SK-N-SH (cell line): ENCODE data around the gene ARGLU1.

Source experiments
- CTCF ChIP-seq: fragments of 200-600 bp; sonication (generic); IDR thresholded peaks from 2 replicates; pipeline ENCODE4 v1.6.1; 2017; ENCODE audit warnings: antibody characterized with exemption, mild to moderate bottlenecking, moderate library complexity
- MEF2A ChIP-seq: IDR thresholded peaks from 2 replicates; pipeline ENCODE4 v1.4.0; 2012; ENCODE audit warnings: low read depth, borderline replicate concordance
- TF ChIP-seq, protein P1 (sequence below): IDR thresholded peaks from 2 replicates; pipeline ENCODE4 v1.6.1; 2012; ENCODE audit warnings: mild to moderate bottlenecking, low read depth, low read length, moderate library complexity

DNA sequence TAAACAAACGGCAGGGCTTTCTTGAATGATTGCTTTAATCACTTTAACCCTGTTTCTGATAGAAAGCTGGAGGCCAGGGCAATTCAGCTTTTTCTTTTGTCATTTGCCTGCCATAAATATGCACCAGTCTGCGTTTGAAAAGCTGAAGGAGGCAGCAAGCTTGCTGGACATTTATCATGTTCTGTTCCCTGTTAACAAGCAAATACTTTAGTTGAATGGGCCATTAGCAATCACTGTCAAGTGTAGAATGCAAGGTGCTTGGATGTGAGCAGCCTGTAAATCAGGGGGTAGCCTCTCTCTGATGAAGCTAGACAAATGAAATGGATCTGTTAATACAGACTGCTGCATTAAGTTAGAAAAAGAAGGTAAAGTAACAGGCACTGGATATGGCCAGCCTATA is 40.1 kb downstream of the ARGLU1 start:
- TF ChIP-seq CTCF (no peak), MEF2A (no peak)
- TF ChIP-seq, protein P1, sequence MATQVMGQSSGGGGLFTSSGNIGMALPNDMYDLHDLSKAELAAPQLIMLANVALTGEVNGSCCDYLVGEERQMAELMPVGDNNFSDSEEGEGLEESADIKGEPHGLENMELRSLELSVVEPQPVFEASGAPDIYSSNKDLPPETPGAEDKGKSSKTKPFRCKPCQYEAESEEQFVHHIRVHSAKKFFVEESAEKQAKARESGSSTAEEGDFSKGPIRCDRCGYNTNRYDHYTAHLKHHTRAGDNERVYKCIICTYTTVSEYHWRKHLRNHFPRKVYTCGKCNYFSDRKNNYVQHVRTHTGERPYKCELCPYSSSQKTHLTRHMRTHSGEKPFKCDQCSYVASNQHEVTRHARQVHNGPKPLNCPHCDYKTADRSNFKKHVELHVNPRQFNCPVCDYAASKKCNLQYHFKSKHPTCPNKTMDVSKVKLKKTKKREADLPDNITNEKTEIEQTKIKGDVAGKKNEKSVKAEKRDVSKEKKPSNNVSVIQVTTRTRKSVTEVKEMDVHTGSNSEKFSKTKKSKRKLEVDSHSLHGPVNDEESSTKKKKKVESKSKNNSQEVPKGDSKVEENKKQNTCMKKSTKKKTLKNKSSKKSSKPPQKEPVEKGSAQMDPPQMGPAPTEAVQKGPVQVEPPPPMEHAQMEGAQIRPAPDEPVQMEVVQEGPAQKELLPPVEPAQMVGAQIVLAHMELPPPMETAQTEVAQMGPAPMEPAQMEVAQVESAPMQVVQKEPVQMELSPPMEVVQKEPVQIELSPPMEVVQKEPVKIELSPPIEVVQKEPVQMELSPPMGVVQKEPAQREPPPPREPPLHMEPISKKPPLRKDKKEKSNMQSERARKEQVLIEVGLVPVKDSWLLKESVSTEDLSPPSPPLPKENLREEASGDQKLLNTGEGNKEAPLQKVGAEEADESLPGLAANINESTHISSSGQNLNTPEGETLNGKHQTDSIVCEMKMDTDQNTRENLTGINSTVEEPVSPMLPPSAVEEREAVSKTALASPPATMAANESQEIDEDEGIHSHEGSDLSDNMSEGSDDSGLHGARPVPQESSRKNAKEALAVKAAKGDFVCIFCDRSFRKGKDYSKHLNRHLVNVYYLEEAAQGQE, result no peak
